Liver (tissue), 2 donors: ENCODE results near the gene SRD5A1.

Experiments used
- CTCF ChIP-seq: fragments of 150-350 bp; IDR thresholded peaks from 2 replicates; pipeline ENCODE4 v1.5.1; 2017; ENCODE audit warnings: improper control_type of control experiment, low read depth, low read length; ENCODE audit not compliant: missing input control
- ZBTB33 ChIP-seq: IDR thresholded peaks from 2 replicates; pipeline ENCODE4 v1.6.1; 2016; ENCODE audit warnings: antibody characterized with exemption
- donor health status: healthy.

- TF ChIP-seq CTCF (no peak), ZBTB33 (no peak)
Observed at GRCh38 chr5:6723816-6724300, 90.6 kb downstream of the SRD5A1 start.
